ENCODE data around the gene ZNF69. TPM values are rescaled to one million over a fixed set of nuclear protein-coding genes. Genes with fewer than 3 reads are reported as not detected.

The ZNF69 gene
- total and polyA plus RNA-seq, 2 of the 4 experiments (the other 2 are of a cell fraction) = 2.7 to 12.0 TPM

GRCh38 chr19:11950312-11950711 lies 62.7 kb downstream of the ZNF69 start:
- WGBS, 2 experiments (ENCODE audit: extremely low coverage in 2 of 2, insufficient read length in 1 of 2) = no CpG with 5 or more reads among the region's 5 CpGs
- H4K20me1 ChIP-seq (ENCODE audit: insufficient read depth, low read length) = no peaks in the 10 kb centered on the region
- H2BK15ac ChIP-seq (ENCODE audit: low read depth, low read length) = no peak overlapping the region
- H2BK120ac ChIP-seq (ENCODE audit: low read depth, low read length) = no peak overlapping the region
- dilution Hi-C loops (cut with HindIII; ENCODE audit: low sequenced_read_pairs, unreplicated experiment) = no loop called here
- H3K9ac ChIP-seq (ENCODE audit: low read depth, low read length) = no peak overlapping the region
- POLR2A ChIA-PET (ENCODE audit: unreplicated experiment) = no interaction called here
- no peak overlapping the region for H3K18ac ChIP-seq (ENCODE audit: low read depth, low read length)
- peaks cover 83% of the 10 kb centered on the region for H3K9me3 ChIP-seq (ENCODE audit: control insufficient read depth, insufficient read depth, low read length)
- no peak overlapping the region for H4K8ac ChIP-seq (ENCODE audit: low read depth in 2 of 2, low read length in 2 of 2)
- no peak overlapping the region for H3K23ac ChIP-seq (ENCODE audit: low read depth, low read length)
- H3K79me1 ChIP-seq (ENCODE audit: low read depth in 1 of 2, low read length in 2 of 2) = peaks cover 5 to 8% of the 10 kb centered on the region in 2 experiments; a peak in 3 of 4 replicates
- no peak overlapping the region for H3K14ac ChIP-seq (replicated peaks; ENCODE audit: low read depth, low read length)
- H4K5ac ChIP-seq (ENCODE audit: low read depth, low read length) = no peak overlapping the region
- H3K4me1 ChIP-seq (ENCODE audit: control insufficient read depth, insufficient read depth, low read length) = no peaks in the 10 kb centered on the region
- no peak overlapping the region for H4K91ac ChIP-seq (ENCODE audit: insufficient read depth, low read depth, low read length)
- no peak overlapping the region for H2AK5ac ChIP-seq (ENCODE audit: low read depth, low read length)
- no peak overlapping the region for H3K4me2 ChIP-seq (ENCODE audit: low read depth, low read length)
- no peaks in the 10 kb centered on the region for H3K9me1 ChIP-seq (ENCODE audit: insufficient read depth, low read length)
- H3K36me3 ChIP-seq (ENCODE audit: control insufficient read depth, insufficient read depth, low read length) = peaks cover 48% of the 10 kb centered on the region
- intact Hi-C loops (cut with micrococcal nuclease) = no loop called here
- no peak overlapping the region for H2AFZ ChIP-seq (replicated peaks; ENCODE audit: low read length, poor library complexity)
- H2AK9ac ChIP-seq (replicated peaks; ENCODE audit: low read depth, low read length, poor library complexity) = no peak overlapping the region
- H3K4me3 ChIP-seq (ENCODE audit: insufficient read depth, low read depth, low read length) = no peak overlapping the region
- H3K4ac ChIP-seq (ENCODE audit: low read depth, low read length) = no peak overlapping the region
- no peak overlapping the region for H2BK20ac ChIP-seq (ENCODE audit: low read depth, low read length)
- no peak overlapping the region for H3K56ac ChIP-seq (ENCODE audit: extremely low read depth, insufficient read depth, low read length)
- no TSS peak for BruUV-seq (replicated peaks)
- in situ Hi-C loops (cut with MboI; ENCODE audit: low sequenced_read_pairs) = no loop called here
- H3K27ac ChIP-seq (ENCODE audit: insufficient read depth, low read length) = no peak overlapping the region
- H2BK5ac ChIP-seq (ENCODE audit: low read depth, low read length, poor library complexity, severe bottlenecking) = no peak overlapping the region
- TF ChIP-seq CEBPB (IDR thresholded peaks at IDR 0.05; ENCODE audit: low read depth, low read length) (no peak), RCOR1 (IDR thresholded peaks at IDR 0.05; ENCODE audit: insufficient replicate concordance, low read length) (no peak), USF2 (IDR thresholded peaks at IDR 0.05; ENCODE audit: low read depth, low read length) (no peak), RFX5 (IDR thresholded peaks at IDR 0.05; ENCODE audit: low read depth, low read length) (no peak), ELK1 (IDR thresholded peaks at IDR 0.05; ENCODE audit: borderline replicate concordance, low read depth, low read length) (no peak), MAFK (IDR thresholded peaks at IDR 0.05; ENCODE audit: low read depth, low read length) (no peak), BHLHE40 (IDR thresholded peaks at IDR 0.05; ENCODE audit: low read depth, low read length) (no peak), SMC3 (IDR thresholded peaks at IDR 0.05; ENCODE audit: low read depth, low read length) (no peak), MAZ (IDR thresholded peaks at IDR 0.05; ENCODE audit: borderline replicate concordance, low read depth, low read length) (no peak), CTCF (conservative IDR thresholded peaks at IDR 0.05; ENCODE audit: low read depth, low read length) (no peak), POLR2A (IDR thresholded peaks at IDR 0.05; ENCODE audit: low read depth, low read length) (no peak), RAD21 (IDR thresholded peaks at IDR 0.05; ENCODE audit: low read length) (no peak), CHD1 (IDR thresholded peaks at IDR 0.05; ENCODE audit: low read depth, low read length) (no peak), FOS (IDR thresholded peaks at IDR 0.05; ENCODE audit: low read depth, low read length) (no peak)
- ATAC-seq (ENCODE audit: low read depth) (no peak), DNase-seq (no peak)
- no peaks in the 10 kb centered on the region for H3K27me3 ChIP-seq (ENCODE audit: control insufficient read depth, insufficient read depth, low read length)
- CTCF ChIA-PET = no interaction called here
